ENCODE data around the gene TFIP11. TPM values are rescaled to one million over a fixed set of nuclear protein-coding genes. Genes with fewer than 3 reads are reported as not detected.

Gene TFIP11
- total and polyA plus RNA-seq, 10 of the 15 experiments (the other 5 are each of a cell fraction or from before 2014, with no cell fraction given), result 14.2 to 43.3 (median 31.9) TPM

- BruUV-seq (replicated peaks), result no TSS peak
- no peak overlapping the region for H3K9ac ChIP-seq (ENCODE audit: control insufficient read depth, insufficient read depth, low read length)
- DNase-seq (ENCODE audit: low read depth, low spot score), result no peak
- H2AFZ ChIP-seq (ENCODE audit: control insufficient read depth, low read depth, low read length), result no peak overlapping the region
- no peak overlapping the region for H3K27ac ChIP-seq (ENCODE audit: control insufficient read depth, insufficient read depth)
- intact Hi-C loops (cut with micrococcal nuclease; ENCODE audit: unreplicated experiment) (no loop called here), in situ Hi-C loops (cut with MboI) (no loop called here)
- no peaks in the 10 kb centered on the region for H3K27me3 ChIP-seq (replicated peaks in 1 of 2; ENCODE audit: control insufficient read depth in 2 of 2, insufficient read depth in 2 of 2, low read length in 1 of 2)
- H3K9me3 ChIP-seq (replicated peaks; ENCODE audit: control insufficient read depth, insufficient read depth, low read length), result no peaks in the 10 kb centered on the region
- H3K4me2 ChIP-seq (ENCODE audit: control insufficient read depth, insufficient read depth), result no peak overlapping the region
- H3K79me2 ChIP-seq (ENCODE audit: control insufficient read depth, insufficient read depth, low read length), result peaks cover 24% of the 10 kb centered on the region
- POLR2A ChIA-PET, result no interaction called here
- WGBS (ENCODE audit: insufficient coverage, insufficient replicate concordance, low lambda C conversion rate, missing lambda C conversion rate), result 52% methylated on average over 3 of the region's 3 CpGs
- SMC1A ChIA-PET (ENCODE audit: uncharacterized antibody, unreplicated experiment), result no interaction called here
- FAIRE-seq, result no peak
- no peaks in the 10 kb centered on the region for H4K20me1 ChIP-seq (ENCODE audit: control insufficient read depth, insufficient read depth)
- no peaks in the 10 kb centered on the region; the same call in 1 of the 2 replicates for H3K4me1 ChIP-seq (ENCODE audit: control insufficient read depth, insufficient read depth, low read length)
- CTCF ChIA-PET, result no interaction called here
- RAD21 ChIA-PET (ENCODE audit: unreplicated experiment), result no interaction called here
- H3K4me3 ChIP-seq, result no peak overlapping the region
- peaks cover 12 to 19% of the 10 kb centered on the region in 2 experiments for H3K36me3 ChIP-seq (ENCODE audit: control insufficient read depth in 2 of 2, insufficient read depth in 2 of 2, low read length in 1 of 2)
- ATAC-seq, result no peak
- no peak for TF ChIP-seq FOXK2 (IDR thresholded peaks at IDR 0.05)
- TF ChIP-seq GABPA (IDR thresholded peaks at IDR 0.05; ENCODE audit: low read depth), result no peak
- no peak for TF ChIP-seq USF2 (IDR thresholded peaks at IDR 0.05; ENCODE audit: borderline replicate concordance, low read depth, low read length)
- no peak for TF ChIP-seq NBN (IDR thresholded peaks at IDR 0.05)
- TF ChIP-seq HDAC2 (IDR thresholded peaks at IDR 0.05), result no peak
- TF ChIP-seq ZNF207 (IDR thresholded peaks at IDR 0.05; ENCODE audit: borderline replicate concordance), result no peak
- TF ChIP-seq TARDBP (IDR thresholded peaks at IDR 0.05; ENCODE audit: borderline replicate concordance), result no peak
- TF ChIP-seq POLR2AphosphoS5 (IDR thresholded peaks at IDR 0.05; ENCODE audit: low read length), result no peak
- no peak for TF ChIP-seq STAT1 (conservative IDR thresholded peaks at IDR 0.05)
- TF ChIP-seq NR2C1 (IDR thresholded peaks at IDR 0.05), result no peak
- TF ChIP-seq ZBTB11 (CRISPR knock-in tag; IDR thresholded peaks at IDR 0.05), result no peak
Measured at GRCh38 chr22:26487996-26488395, 24.3 kb downstream of the TFIP11 start.

All from GM12878 (cell line).